ENCODE data around the gene ABCB11.
"Not testable (repeated sequence)": the region's sequence is repeated elsewhere in the genome, so short reads cannot be mapped to it uniquely, and the experiment has no call there.

ABCB11 gene

DNA sequence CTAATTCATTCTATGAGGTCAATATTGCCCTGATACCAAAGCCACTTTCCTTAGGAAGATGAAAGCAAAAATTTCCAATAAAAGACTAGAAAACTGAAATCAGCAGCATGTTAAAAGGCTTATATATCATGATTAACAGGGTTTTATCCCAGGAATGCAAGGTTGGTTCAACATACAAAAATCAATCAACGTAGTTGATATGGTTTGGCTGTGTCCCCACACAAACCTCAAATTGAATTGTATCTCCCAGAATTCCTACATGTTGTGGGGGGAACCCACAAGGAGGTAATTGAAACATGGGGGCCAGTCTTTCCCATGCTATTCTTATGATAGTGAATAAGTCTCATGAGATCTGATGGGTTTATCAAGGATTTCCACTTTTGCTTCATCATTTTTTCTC is 11.7 kb upstream of the ABCB11 start:
- DNase-seq (ENCODE audit: low read depth in 2 of 2) = no peak

DNA sequence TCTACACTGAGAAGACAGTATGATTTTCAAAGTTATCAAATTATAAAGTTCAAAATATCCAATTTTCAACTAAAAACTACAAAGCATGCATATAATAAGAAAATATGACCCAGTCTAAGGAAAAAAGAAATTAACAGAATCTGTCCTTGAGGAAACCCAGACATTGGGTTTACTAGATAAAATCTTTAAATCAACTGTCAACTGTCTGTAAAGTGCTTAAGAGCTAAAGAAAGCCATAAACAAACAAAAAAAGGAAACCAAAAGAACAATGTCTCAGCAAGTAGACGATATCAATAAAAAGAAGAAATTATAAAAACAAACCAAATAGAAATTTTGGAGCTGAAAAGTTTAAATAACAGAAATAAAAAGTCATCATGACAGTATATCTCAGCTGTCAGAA is 10.5 kb upstream of the ABCB11 start:
- DNase-seq (ENCODE audit: low read depth in 2 of 2) = no peak

DNA sequence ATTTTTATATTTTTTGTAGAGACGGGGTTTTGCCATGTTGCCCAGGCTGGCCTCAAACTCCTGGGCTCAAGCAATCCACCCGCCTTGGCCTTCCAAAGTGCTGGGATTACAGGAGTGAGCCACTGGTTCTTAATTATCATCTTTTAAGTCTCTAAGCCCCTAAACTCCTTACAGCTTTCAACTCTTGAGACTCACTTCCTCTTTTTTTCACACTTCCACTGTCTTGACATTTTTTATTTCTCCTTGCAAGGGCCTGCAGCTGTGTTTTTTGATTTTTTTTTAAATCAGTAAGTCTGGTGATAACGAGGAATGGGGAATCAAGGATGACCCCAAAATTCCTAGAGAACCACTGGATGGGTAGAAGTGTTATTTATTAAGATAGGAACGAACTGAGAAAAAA is 8.6 kb upstream of the ABCB11 start:
- DNase-seq (ENCODE audit: low read depth in 2 of 2) = no peak

DNA sequence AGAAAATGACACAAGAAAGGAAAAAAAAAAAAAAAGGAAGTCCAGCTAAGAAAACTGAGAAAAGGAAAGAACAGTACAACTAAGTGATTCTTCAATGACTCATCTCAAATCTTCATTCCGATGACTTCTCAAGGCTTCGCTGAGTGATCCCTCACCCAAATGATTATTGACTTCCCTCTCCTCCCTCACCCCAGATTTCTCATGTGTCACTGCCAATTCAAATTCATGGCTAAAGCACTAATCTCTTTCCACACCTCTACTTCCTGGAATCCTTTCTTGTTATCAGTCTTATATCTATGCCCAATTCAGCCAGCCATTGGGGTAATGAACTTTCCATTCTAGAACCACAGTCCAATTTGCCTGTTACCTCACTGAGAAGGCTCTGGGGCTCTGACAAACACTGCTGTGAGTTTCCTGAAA is 7.2 kb upstream of the ABCB11 start:
- no peak for DNase-seq (ENCODE audit: low read depth in 2 of 2)

DNA sequence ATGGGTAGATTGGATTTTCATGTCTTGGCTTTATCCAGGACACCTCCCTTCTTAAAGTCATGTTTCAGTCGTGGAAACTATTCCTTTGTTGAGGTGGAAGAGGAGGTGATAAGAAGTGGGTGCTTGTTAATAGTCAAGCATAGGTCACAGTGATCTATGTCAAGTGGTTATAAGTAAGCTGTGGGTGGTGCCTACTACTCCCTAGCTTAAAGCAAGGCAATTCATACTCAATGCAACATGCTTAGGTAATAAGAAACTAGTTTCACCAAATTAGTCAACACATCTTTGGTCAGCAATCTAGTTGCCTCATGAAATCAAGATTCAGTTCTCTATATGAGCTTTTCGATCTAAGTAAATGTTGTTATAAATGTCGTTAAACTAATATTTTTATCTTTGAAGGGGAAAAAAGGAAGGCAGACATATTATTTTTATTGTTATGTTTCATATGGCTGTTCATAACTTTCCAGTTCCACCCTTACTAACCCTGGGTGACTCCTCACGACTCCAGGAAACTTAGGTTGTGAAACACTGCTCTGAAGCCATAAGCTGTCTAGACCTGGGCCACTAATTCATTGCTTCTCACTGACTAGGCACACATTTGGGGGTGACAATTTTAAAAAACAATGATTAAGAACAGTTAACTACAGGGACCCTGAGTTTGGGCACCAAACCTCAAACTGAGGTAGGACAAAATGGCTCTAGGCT is 5.8 kb upstream of the ABCB11 start:
- no peak for DNase-seq (ENCODE audit: low read depth in 2 of 2)

DNA sequence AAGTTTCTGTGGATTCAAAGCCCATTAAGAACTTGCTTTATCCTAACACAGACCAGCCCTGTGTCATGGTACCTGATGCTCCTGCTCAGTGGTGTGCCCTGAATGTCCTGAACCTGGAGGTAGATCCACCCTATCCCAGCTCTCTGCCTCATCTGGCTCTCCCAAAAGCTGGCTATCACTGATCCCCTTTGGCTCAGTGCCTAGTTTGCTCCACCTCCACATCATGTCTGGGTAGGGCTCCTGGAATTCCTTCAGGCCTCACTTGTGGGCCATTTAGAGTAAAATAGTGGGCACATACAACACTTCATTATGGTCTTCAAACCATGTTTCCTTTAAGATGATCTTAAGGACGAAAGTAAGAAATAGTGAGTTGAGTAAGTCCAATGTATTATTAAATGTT is 4.8 kb upstream of the ABCB11 start:
- no peak for DNase-seq (ENCODE audit: low read depth in 2 of 2)

DNA sequence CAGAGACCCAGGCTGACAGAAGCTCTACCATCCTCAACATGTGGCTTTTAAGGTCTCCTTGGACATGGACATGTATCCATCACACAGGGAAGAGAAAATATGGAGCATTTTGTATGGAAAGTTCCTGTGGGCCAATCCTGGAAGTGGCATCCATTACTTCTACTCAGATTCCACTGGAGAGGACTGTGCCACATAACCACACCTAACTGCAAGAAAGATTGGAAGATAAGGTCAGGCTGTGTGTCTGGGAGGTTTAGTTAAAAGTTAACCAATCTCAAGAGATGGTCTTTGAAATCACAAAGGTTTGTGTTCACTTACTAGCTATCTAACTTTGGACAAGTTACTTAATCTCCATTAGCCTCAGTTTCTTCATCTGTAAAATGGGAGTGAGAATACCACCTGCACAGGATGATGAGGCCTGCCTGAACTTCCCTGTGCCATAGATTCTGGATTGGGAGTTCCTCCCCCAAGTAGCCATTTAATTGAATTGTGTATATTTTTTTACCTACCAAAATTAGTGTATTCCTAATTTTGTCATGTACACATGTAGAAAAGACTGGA is 3.9 kb upstream of the ABCB11 start:
- no peak for DNase-seq (ENCODE audit: low read depth in 2 of 2)

DNA sequence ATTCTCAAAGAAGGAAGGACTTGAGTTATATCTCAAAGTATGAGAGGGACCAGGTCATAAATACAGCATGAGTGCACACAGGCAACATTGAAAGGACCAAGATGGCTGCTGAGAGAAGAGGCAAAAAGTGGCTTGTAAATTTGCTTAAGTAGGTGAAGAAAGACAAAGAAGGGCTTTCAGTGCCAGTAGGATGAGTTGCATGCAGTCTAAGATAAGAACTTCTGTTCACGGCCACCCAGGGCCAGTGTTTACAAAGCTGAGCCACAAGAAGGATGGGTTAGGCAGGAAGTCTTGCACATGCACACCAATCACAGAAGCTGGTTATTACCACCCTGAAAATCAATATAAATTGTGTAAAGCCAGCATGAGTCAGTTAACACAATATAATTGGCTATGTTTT is 3.1 kb upstream of the ABCB11 start:
- DNase-seq (ENCODE audit: low read depth in 2 of 2) = no peak

DNA sequence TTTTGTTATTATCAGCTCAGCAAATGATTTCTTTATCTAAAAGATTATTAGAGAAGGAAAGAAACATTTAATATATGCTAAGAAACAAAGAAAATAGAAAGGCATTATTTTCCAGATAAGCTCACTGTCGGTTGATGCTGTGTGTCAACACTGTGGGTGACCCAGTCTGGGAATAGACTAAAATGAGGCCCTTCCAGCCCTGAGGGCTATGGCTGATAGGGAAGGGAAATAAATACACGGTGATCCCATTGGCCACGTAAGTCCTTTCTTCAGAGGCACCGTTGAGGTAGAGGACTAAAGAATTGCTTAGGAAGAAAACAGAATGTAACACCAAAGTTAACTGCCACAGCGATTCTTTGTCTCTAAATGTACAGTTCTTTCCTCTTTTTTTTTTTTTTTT is 1.8 kb downstream of the ABCB11 start:
- DNase-seq (ENCODE audit: low read depth in 2 of 2) = no peak

DNA sequence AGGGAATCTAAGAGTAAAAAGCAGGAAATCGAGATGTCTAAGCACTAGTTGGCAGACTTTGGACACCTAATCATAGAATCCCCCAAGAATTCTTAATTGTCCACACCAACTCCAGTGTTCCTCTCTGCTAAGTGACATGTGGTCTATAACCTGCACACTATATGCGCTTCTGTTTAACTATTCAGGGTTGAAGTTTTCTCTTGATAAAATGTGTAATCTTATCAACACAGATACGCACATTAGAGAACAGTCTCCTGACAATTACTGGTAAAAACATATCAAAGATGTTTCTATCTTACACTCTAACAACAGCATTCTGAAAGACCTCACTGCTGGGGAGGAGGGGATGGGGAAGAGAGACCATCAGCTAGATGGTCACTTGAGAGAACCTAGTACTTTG is 3.9 kb downstream of the ABCB11 start:
- DNase-seq (ENCODE audit: low read depth in 2 of 2) = no peak

DNA sequence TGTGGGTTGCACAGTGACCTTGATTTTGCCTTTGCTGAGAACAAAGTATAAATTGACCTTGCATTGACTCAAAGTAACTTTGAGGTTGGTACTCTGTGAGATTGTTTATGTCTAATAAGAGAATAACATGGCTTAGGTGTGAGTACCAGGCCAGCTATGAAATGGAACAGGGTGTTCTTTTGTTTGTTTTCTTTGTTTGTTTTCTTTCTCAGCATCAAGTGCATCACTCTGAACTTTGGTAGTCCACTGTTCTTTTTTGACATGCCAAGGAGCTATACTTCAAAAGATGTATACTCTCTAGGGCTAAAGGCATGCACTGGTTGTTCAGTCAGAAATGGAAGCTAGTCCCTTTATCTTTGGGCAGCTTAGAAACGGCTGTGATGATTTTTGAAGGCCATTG is 5.1 kb downstream of the ABCB11 start:
- no peak for DNase-seq (ENCODE audit: low read depth in 2 of 2)

DNA sequence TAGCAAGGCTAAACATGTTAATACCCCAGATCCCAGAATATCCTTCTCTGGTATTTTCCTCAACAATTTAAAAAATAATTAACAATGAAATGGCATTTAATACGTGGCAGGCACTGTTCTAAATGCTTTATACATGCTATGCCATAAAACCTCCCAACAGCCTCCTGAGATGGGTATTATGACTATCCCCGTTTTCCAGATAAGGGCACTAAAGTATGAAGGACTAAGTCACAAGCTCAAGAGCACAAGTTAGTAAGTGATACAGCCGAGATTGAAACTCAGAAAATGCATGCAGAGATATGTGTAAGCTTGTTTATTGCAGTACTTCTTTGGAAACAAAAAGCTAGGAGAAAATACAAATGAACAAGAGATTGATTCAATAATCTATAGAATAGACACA is 8.0 kb downstream of the ABCB11 start:
- DNase-seq (ENCODE audit: low read depth in 2 of 2) = no peak

DNA sequence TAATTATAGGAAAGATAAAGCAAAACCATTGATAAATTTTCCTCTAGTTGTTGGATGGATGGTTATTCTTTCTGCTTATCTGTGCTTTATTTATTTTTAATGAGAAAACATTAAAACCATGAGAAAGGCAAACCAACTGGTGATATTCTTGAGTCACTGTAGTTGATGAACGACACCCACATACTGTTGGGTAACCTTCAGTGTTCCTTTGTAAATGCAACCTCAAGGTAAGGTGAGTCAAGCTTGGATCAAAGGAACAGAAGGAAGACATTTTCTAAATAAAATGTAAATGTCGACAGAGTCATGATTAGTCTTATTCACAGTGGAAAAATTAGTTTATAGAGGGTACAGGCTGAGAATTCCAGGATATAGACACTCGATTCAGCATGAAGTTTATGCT is 12.7 kb downstream of the ABCB11 start:
- no peak for DNase-seq (ENCODE audit: low read depth in 2 of 2)

DNA sequence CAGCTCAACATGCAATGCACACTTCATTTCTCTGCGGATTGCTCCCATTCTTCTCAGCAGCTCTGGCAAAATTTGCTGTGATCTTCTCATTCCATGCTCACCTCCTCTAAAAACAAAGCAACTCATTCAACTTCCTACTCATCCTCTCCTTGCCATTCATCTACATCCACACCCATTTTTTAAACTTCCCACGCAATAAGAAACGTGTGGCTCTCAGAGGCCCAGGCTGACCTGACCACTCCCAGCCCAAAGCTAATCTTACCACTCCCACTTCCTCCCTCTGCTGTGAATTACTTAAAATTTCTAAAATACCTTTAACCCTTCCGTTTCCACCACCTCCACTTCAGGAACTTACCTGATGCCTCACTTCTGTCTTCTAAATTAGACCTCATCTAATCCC is 15.2 kb downstream of the ABCB11 start:
- no peak for DNase-seq (ENCODE audit: low read depth in 2 of 2)

DNA sequence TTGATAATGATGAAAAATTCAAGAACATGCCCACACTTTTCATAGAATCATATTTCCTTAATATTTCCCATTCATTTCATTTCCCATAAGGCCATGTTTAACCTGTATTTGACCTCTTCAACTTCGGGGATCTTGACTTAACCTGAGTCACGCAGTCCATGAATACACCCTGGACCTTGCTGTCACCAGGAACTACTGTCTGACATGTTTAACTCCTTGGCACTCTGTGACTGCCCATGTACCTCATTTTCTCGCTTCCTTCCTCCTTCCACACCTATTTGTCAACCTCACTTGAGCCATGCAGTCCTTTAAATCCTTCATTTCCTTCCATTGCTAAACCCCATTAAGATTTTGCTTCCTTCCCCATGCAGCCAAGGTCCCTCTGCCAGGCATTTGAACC is 16.3 kb downstream of the ABCB11 start:
- no peak for DNase-seq (ENCODE audit: low read depth in 2 of 2)

DNA sequence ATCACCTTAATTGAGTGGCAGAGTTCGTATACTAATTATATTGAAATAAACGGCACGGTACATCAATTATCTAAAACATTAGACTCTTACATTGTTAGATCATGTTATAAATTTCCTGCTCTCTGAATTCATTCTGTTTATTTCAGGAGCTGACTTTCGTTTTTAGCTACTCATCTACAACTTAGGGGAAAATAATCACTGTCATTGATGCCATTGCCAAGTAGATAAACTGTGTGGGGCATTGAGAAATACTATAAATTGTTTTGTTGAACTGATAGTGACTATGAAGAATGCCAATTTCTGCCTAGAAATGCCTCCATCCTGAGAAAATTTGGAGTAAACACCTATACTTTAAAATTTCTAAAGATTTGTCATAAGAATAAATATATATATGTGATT is 17.5 kb downstream of the ABCB11 start:
- DNase-seq (ENCODE audit: low read depth in 2 of 2) = no peak

DNA sequence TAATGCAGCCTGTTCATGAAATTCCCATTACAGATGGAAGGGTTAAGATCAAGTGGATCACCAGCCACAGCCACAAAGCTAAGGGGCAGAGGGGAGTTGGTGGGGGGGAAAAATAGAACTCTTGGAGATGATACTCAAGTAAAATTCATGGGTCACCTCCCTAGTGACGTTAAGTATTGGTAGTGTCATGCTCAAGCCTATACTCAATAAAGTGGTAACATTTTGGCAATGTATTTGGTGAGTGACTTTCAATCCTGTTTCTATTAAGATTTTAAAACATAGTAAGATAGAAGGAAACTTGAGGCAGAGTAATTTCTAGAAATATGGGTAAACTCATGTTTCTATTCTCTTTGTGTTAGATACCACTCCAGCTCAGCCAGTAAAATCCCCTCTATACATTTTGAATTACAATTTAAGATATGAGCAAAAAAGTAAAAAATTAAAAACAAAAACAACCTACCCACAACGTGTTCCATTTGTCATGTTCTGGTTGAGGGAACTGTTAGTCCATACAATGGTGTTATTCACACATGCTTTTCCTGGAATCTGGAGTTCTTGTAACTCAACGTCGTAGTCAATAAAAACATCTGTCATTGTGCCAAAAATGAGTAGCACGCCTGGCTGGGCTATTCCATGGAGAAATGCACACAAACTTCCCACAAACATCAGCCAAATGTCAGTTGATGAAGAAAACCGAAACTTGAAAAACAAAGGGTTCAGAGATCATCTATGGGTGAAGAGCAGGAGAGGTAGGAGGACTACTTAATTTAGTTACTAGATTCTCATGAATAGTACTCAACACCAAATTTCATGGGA is 18.1 kb downstream of the ABCB11 start:
- DNase-seq (ENCODE audit: low read depth in 2 of 2) = no peak

DNA sequence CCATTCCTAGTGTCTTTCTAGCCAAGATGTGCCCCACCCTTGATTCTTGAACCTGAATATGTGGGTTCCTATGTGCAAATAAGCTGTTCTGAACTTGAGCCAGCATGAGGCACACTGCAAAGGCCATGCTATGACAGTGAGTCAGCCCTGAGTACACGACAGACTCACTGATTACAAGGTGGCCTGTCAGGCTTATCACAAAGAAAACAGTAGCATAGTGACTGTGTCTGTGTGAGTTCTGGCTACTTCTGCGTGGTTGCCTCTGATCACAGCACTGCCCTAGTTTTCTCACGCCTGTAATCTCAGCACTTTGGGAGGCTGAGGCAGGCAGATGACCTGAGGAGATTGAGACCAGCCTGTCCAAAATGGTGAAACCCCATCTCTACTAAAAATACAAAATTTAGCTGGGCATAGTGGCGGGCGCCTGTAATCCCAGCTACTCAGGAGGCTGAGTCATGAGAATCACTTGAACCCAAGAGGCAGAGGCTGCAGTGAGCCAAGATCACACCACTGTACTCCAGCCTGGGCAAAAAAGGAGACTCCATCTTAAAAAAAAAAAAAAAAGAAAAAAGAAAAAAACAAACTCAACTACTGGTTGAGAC is 18.8 kb downstream of the ABCB11 start:
- not testable (repeated sequence) for DNase-seq (ENCODE audit: low read depth in 2 of 2)

DNA sequence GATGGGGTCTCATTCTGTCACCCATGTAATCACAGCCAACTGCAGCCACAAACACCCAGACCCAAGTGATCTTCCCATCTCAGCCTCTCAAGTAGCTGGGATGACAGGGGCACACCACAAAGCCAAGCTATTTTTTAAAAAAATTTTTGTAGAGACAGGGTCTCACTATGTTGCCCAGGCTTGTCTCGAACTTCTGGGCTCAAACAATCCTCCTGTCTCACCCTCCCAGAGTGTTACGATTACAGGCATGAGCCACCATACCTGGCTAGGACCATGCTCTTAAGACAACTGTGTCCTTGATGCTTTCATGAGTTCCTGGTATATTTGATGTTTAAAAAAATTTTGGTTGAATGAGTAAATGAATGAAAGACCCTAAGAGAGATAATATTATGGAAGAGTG is 19.4 kb downstream of the ABCB11 start:
- no peak for DNase-seq (ENCODE audit: low read depth in 2 of 2)

DNA sequence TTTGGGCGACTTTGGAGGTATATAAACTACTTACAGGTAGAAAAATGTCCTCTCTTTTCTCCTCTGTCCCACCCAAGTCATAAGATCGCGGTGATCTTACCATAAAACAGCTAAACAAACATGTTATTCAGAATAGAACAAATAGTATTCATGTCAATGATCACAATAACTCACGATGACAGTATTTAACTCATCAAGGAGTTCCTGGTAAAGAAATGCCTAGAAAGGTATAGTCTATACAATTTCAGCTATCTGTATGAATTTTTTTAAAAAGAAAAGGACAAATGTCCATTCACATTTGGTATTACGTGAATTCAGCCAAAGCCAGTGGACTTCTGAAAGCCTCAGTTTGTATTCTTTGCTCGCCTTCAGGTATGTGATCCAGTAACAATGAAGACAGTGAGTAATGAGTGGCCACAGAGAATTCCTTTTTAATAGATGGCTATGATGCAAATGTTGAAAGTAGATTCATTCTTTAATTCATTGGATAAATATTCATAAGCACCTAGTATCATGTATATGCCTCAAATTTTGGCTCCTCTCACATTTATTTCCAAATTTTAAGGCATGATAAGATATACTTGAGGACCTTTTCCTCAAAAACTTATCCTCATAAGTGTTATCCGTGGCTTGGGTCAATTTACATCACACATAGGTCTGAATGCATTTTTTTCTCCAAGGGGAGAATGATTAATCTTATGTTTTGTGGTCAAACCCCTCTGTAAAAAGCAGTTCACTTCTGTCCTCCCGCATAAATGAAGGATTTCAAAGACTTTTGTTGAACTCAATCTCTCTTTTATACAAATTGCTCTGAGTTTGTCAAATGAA is 20.3 kb downstream of the ABCB11 start:
- DNase-seq (ENCODE audit: low read depth in 2 of 2) = no peak

DNA sequence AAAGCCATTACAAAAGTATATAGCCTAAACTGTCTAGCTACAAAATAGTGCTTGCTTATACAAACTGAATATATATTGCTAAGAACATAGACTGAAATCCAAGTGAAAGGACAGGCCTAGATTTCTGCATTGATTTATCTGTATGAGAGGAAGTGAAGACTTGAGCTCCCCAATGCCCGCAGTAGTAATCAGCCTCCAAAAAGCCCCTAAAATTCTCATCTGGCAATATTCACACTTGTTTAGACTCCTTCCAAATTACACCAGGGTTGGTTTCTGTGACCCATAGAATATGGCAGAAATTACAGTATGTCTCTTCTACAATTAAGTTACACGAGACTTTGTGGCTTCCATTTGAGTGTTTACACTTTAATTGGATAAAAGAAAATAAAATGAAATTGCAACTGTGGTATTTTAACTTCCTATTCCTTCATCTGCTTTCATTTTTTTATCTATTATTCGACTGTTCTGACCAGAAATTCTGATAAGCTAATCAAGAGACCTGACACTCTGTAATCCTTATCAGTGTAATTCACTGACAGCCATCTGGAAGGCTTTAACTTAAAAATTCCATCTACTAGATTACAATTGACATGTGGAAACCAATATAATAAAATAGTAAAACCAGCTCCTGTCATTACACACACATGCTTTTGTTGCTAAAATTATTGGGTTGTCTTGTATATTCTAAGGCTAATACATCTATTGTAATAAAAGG is 21.1 kb downstream of the ABCB11 start:
- no peak for DNase-seq (ENCODE audit: low read depth in 2 of 2)
